ENCODE data around the gene COL28A1.

GRCh38 chr7:7498856-7499255 is 36.8 kb downstream of the COL28A1 start:
- TF ChIP-seq TAF1 (IDR thresholded peaks at IDR 0.05; ENCODE audit: borderline replicate concordance, insufficient read depth, low read length) (no peak), SIN3A (IDR thresholded peaks at IDR 0.05; ENCODE audit: borderline replicate concordance, insufficient read depth, low read length) (no peak), POLR2AphosphoS5 (IDR thresholded peaks at IDR 0.05; ENCODE audit: low read depth, low read length) (no peak)
- TF ChIP-seq, protein P1, sequence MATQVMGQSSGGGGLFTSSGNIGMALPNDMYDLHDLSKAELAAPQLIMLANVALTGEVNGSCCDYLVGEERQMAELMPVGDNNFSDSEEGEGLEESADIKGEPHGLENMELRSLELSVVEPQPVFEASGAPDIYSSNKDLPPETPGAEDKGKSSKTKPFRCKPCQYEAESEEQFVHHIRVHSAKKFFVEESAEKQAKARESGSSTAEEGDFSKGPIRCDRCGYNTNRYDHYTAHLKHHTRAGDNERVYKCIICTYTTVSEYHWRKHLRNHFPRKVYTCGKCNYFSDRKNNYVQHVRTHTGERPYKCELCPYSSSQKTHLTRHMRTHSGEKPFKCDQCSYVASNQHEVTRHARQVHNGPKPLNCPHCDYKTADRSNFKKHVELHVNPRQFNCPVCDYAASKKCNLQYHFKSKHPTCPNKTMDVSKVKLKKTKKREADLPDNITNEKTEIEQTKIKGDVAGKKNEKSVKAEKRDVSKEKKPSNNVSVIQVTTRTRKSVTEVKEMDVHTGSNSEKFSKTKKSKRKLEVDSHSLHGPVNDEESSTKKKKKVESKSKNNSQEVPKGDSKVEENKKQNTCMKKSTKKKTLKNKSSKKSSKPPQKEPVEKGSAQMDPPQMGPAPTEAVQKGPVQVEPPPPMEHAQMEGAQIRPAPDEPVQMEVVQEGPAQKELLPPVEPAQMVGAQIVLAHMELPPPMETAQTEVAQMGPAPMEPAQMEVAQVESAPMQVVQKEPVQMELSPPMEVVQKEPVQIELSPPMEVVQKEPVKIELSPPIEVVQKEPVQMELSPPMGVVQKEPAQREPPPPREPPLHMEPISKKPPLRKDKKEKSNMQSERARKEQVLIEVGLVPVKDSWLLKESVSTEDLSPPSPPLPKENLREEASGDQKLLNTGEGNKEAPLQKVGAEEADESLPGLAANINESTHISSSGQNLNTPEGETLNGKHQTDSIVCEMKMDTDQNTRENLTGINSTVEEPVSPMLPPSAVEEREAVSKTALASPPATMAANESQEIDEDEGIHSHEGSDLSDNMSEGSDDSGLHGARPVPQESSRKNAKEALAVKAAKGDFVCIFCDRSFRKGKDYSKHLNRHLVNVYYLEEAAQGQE (IDR thresholded peaks at IDR 0.05; ENCODE audit: insufficient read depth in 1 of 2, low read depth in 2 of 2, low read length in 2 of 2), result no peak

All from PFSK-1 (cell line).